NOMO-1 treated with DMSO at 0.1 percent for 48 hours (cell line): ENCODE data around the gene MCM3AP.
"Not testable (repeated sequence)": the region's sequence is repeated elsewhere in the genome, so short reads cannot be mapped to it uniquely, and the experiment has no call there.

ENCODE experiments used
- DNase-seq: peaks from one replicate; lab custom pipeline; 2025; ENCODE audit not compliant: unreplicated experiment; lab: John Stamatoyannopoulos, UW

Gene MCM3AP

DNA sequence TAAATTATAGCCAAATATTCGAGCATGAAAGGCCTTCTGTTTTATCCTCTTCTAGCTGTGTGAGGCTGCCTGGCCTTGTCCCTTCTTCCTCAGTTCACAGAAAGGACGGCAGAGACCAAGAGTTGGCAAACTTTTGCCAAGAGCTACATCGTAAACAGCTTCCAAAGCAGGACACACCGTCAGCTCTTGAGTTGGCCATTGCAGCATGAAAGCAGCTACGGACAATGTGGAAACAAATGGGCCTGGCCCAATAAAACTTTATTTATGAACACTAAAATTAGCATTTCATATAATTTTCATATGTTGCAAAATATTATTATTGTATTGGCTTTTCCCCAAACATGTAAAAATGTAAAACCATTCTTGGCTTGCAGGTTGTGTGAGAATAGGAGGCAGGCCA is 27.5 kb upstream of the MCM3AP start:
- DNase-seq, result no peak

DNA sequence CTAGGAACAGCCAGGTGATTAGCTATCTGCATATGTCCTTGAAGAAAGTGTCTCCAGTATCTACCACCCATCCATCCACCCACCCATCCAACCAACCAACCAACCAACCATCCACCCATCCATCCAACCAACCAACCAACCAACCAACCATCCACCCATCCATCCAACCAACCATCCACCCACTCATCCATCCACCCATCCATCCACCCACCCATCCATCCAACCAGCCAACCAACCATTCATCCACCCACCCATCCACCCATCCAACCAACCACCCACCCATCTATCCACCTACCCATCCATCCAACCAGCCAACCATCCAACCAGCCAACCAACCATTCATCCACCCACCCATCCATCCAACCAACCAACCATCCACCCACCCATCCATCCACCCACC is 26.2 kb upstream of the MCM3AP start:
- no peak for DNase-seq

DNA sequence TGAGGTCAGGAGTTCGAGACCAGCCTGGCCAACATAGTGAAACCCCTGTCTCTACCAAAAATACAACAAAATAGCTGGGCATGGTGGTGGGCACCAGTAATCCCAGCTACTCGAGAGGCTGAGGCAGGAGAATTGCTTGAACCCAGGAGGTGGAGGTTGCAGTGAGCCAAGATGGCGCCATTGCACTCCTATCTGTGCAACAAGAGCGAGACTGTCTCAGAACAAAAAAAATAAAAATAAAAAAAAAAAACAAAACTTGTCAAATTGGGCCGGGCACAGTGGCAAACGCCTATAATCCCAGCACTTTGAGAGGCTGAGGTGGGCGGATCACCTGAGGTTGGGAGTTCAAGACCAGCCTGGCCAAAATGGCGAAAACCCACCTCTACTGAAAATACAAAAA is 24.8 kb upstream of the MCM3AP start:
- not testable (repeated sequence) for DNase-seq

DNA sequence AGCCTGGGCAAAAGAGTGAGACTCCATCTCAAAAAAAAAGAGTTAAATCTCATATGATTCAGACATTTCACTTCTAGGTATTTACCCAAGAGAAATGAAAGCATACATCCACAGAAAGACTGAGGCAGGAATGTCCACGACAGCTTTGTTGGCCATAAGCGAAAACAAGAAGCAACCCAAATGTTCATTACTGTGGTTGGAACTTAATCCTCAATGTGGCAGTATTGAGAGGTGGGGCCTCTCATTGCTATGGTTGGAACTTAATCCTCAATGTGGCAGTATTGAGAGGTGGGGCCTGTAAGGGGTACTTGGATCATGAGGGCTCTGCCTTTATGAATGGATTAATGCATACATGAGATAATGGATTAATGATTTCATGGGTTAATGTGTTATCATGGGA is 23.0 kb upstream of the MCM3AP start:
- DNase-seq, result no peak

DNA sequence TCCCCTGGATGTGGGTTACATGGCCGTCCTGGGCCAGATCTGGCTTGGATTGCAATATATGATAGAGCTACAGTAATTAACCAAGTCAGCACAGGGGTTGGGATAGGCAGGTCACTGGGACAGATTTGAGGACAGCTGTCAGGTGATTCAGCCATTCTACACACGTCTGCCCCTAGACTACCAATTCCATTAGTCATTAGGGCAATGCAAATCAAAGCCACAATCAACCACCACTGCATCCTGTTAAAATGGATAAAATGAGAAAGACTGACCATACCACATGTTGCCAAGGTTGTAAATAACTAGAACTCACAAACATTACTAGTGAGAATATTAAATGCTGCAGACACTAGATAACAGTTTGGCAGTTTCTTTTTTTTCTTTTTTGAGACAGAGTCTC is 22.2 kb upstream of the MCM3AP start:
- no peak for DNase-seq

DNA sequence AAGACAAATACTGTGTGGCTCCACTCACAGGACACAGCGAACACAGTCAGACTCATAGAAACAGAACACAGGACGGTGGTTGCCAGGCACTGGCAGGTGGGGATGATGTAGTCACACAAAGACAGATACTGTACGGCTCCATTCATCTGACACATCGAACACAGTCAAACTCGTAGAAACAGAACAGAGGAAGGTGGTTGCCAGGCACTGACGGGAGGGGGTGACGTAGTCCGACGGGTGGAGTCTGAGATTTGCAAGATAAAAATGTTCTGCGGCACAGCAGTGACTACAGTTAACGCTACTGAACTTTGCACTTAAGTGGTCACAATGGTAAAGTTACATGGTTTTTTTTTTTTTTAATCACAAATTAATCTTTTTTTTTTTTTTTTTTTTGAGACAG is 19.5 kb upstream of the MCM3AP start:
- no peak for DNase-seq

DNA sequence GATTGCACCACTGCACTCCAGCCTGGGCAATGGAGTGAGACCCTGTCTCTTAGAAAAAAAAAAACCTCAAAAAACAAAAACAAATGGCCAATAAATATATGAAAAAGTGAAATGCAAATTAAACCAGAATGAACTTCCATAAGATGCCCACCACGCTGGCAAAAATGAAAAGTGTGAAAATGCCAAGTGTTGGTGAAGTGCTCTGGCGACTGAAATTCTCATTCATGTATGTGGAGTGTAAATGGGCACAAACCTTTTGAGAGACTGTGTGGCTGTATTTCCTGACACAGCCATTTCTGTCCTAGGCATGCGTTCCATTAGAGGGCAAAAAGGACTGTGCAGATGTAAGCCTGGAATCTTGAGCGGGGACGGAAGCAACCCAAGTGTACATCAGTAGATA is 19.0 kb upstream of the MCM3AP start:
- DNase-seq, result no peak

DNA sequence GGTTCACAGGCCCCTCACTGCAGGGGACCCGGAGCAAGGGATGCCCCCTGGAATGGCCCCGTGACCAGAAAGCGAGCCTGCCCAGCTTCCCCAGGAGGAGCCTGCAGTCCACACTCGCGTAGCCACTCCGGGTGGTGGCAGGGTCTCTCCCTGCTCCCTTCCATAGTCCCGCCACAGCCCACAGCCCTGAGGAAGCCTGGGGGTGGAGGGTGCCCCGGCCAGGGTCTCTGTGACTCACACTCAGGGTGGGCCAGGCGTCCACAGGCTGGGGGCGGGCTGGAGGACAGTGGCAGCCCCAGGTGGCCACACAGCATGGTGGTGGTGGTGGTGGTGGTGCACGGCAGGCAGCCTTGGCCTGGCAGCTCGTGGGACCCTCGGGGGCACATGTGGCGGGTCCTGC is 16.3 kb upstream of the MCM3AP start:
- no peak for DNase-seq

DNA sequence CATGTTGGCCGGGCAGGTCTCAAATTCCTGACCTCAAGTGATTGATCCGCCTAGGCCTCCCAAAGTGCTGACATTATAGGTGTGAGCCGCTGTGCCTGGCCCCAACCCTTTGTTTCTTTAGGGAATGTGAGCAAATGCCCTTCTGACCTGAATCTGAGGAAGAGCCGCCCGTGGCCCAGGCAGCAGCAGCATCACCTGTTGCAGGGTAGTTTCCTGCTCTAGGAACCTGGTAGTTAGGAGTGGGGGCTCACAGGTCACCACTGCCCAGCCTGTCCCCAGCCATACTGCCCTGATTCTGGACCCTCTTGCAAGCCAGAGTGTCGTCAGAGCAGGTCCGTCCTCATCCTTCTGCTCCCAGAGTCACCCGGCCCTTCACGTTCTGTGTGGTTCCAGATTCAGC is 13.8 kb upstream of the MCM3AP start:
- DNase-seq, result no peak

DNA sequence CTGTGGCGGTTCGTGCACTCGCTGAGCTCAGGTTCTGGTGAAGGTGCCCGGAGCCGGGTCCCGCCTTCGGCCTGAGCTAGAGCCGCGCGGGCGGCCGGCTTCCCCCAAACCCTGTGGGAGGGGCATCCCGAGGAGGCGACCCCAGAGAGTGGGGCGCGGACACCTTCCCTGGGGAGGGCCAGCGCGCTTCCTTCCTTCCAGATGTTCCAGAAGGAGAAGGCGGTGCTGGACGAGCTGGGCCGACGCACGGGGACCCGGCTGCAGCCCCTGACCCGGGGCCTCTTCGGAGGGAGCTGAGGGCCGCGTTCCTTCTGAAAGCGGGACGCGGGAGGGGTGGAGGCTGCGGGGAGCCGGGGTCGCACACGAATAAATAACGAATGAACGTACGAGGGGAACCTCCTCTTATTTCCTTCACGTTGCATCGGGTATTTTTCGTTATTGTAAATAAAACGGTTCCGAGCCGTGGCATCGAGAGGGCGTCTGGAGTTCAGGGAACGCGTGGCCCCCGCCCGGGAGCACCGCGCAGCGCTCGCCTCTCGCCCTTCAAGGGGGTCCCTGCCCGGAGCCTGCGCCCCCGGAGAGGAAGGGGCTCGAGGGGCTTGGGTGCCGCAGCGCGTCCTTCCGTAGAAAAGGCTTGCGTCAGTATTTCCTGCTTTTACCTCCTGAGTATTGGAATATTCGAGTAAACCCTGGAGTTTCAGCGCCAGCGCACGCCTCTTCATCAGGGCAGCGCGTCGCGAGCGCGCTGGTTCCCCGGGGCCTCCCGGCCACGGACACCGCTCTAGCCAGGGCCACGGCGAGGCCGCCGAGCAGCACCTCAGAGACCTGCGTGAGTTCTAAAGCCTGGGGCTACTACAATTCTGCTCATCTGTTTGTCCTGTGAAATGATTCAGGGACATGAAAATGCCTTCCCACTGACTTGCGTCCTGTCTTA is 12.2 kb upstream of the MCM3AP start:
- no peak for DNase-seq

DNA sequence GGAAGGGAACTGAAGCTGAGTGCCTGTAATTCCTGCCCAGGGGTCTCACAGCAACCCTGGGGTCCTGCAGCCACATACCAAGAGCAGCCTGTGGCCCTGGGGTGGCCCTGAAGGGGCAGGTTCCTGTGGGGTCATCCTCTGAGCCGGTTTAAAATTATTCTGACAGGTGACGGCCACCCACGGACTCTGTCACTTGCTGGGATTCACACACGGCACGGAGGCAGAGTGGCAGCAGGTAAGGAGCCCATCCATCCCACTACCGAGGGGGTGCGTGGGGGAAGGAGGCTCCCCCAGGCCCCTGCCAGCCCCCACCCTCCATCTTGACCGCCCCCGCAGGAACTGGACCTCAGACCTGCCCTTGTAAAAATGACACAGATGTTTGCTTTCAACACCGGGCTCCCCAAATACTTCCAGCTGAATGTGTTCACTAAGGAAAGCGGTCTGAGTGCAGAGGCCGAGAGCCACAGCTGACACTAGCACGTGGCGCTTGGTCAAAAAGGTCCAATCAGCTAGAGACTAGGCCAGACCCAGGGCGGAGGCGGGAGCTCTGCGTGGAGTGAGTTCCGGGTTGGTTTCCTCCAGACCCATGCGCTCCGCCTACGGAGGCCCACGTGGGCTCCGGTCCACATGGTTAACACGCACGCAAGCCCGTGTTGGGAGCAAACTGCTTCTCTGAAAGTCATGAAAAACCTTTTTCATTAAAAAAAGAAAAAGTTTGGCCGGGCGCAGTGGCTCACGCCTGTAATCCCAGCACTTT is 10.8 kb upstream of the MCM3AP start:
- DNase-seq, result peak; percentile 62

DNA sequence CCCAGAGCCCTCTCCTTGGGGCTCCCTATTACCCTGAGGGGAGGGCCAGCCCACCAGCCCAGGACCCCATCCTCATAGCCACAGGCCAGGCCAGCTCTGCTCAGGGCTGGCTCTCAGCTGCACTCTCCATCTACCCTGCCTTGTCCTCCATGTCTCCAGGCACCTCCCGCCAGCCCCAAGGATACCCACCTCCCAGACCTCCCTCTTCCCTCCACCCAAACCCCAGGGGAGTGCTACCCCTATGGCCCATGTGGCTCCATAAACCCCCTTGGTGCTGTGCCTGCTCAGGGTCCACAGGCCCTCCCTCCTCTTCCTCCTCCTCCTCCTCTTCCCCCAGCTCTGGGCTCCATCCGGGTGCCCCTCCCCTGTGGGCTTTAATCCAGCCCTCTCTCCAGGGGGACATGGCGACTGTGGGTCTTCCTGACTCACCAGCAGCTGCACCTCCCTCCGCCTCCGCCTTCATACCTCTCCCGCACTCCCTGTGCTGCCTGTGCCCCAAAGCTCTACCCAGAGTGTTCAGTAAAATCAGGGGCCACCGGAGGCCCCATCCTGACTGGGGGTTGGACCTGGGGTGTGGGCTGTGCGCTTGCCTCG is 9.9 kb upstream of the MCM3AP start:
- DNase-seq, result no peak

DNA sequence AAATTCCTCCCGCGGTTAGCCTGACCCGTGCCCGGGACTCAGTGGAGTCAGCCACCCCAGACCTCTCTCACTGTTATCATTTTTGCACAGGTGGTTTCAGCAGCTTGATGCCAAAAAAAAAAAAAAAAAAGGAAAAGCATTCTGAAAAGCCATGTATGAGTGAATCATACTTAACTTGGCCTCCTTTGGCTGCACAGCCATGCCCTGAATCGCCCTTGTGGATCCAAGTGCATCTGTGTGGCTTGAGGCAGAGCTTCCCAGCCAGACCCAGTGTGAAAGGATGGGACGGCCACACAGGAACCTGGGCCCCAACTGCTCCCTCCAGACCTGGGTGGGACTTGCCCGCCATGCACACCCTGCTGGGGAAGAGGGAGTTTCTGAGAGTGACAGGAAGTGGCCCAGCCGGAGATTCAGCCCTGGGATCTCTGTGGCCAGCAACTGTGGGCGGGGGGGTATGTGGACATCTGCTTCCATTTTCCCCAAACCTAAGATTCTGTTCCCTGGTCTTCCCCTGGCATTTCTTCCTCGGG is 9.3 kb upstream of the MCM3AP start:
- no peak for DNase-seq

DNA sequence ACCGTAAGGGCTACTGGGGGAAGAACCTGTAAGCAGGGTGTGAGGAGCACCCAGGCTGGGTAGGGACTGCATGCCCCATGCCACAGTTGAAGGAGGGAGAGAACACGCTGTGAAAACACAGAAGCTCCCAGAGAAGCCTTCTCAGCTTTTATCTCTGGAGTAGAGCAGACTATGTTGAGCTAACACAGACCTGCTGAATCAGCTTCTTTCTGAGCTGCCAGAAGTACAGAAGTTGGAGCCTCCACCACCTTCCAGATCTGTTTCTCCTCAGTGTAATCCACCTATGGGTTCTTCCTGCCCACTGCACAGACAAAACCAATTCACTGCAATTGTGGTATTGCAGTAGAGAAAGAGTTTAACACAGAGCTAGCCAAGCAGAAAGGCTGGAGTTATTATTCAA is 6.2 kb upstream of the MCM3AP start:
- DNase-seq, result no peak

DNA sequence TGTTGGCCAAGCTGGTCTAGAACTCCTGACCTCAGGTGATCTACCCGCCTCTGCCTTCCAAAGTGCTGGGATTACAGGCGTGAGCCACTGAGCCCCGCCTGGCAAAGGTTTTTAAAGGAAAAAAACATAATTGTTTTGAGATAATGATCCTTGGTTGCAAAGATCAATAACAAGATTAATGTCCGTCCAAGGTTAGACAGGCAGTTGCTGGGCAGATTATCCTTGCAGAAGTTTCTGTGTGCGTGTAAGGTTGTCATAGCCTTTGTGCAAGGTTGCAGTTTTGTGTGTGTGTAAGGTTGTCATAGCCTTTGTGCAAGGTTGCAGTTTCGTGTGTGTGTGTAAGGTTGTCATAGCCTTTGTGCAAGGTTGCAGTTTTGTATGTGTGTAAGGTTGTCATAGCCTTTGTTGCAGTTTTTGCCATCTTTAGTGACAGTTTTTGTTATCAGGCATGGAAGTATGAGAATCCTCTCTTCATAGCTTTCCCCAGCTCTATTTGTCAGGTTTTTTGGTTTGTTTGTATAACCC is 4.3 kb upstream of the MCM3AP start:
- no peak for DNase-seq

DNA sequence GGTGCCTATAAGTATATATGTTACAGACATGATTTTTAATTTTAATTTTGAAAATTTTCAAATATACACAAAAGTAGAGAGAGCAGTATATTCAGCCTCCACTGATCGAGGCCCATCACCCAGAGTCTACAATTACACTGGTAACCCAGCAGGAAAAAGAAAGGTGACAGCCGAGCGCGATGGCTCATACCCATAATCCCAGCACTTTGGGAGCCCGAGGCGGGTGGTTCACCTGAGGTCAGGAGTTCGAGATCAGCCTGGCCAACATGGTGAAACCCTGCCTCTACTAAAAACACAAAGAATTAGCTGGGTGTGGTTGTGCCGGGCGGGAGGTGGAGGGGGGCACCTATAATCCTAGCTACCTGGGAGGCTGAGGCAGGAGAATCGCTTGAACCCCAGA is 2.1 kb upstream of the MCM3AP start:
- no peak for DNase-seq

DNA sequence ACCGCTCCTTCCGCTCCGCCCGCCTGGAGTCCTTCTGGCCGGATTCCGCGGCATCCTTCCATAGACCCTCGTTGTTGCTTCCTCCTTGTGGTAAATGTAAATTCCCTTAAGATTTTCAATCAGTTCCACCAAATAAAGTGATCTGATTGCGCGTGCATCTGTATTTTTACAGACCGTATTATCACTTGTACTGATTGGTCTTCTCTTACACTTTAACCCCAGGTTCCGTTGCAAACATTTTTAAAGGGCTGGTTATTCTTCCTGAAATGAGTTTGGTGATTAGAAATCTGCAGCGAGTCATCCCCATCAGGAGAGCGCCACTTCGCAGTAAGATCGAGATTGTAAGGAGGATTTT is 1.2 kb upstream of the MCM3AP start:
- DNase-seq, result peak; percentile 74

DNA sequence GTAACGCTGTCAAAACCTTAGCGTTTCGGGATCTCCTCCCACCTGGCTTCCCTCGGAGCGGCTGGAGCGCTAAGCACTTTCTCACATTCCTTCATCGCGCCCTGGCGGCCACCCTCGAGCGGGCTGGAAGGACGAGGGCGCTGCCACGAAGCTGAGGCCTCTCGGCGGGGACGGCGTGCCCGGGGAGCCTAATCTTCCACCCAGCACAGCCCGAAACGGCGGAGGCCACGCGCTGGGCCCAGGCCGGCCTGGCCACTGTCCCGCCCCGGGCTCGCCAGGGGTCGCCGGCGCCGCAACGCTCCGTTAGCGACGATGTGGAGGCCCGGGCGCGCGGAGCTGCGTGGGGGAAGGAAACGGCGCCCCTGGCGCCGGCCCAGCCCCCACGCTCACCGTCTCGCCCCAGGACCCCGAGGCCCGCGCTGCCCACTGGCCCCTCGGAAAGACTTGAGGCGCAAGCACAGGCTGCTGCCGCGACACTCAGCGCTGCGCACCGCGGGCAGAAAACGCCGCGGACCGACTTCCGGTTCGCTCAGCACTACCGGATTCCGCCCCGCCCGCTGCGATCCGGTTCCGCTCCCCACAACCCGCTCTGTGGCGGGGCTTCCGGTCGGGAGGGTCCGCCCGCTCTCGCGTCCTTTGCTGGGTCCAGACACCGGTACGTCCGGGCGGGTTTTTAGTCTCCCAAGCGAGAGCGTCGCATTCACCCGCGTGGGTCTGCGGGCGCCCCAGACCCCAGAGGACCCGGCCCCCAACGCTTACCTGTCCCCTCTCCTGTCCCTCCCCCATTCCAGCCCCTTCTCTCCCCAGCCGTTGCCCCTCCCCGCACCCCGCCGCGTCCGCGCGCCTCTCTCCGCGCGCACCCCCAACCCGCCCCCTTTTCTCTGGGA is 593 bp upstream of the MCM3AP start, which contains the start of gene YBEY:
TSS of gene YBEY (plus strand) at position 582 of the 887 bp plus-strand sequence. CDS start 572 bp downstream, outside the sequence.
- peak; percentile 76 for DNase-seq

DNA sequence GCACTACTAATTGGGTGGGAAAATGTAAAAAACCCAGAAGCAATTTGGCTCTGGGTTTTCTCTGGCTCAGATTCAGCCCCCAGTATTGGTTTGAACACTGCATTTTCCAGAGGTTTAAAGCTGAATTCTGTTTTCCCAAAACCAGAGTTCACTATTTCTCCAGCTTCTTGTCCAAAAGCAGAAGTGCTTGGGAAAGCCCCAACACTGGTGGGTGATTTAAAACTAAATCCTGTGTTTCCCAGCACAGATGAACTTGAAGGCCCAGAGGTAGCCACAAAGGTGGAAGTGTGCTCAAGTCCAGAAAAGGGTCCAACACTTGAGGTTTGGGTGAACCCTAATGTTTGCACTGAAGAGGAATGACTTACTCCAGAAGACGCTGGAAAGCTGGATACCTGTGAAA is 678 bp downstream of the MCM3AP start:
- no peak for DNase-seq

DNA sequence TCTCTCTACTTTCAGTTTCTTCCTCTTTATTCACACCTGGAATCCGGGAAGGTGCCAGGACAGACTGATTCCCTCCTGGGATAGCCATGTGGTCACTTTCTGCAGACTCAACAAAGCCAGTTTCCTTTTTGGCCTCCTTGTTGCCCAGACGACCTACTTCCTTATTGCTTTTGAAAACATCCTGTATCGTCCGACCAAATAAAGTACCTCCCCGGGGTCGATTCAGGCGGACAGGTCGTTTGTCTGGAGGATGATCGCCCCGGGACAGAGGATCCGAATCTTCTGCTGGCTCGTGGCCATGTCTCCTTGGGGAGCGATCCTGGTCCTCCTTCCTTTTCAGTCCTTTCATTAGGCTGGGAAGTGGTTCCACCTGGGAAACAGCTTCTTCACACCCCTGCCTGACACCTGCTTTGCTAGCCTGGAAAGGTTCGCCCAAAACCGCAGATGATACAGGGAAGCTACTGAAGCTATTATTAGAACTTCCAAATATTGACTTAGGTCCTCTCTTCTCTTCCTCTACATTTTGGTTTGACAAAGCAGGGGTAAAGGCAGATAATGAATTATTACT is 1.2 kb downstream of the MCM3AP start:
- DNase-seq, result peak; percentile 23
